ENCODE measurements around the gene FKBP11.
A peak's percentile ranks its signal among the peaks of the same experiment; 100 is the strongest.

FKBP11 gene

DNA sequence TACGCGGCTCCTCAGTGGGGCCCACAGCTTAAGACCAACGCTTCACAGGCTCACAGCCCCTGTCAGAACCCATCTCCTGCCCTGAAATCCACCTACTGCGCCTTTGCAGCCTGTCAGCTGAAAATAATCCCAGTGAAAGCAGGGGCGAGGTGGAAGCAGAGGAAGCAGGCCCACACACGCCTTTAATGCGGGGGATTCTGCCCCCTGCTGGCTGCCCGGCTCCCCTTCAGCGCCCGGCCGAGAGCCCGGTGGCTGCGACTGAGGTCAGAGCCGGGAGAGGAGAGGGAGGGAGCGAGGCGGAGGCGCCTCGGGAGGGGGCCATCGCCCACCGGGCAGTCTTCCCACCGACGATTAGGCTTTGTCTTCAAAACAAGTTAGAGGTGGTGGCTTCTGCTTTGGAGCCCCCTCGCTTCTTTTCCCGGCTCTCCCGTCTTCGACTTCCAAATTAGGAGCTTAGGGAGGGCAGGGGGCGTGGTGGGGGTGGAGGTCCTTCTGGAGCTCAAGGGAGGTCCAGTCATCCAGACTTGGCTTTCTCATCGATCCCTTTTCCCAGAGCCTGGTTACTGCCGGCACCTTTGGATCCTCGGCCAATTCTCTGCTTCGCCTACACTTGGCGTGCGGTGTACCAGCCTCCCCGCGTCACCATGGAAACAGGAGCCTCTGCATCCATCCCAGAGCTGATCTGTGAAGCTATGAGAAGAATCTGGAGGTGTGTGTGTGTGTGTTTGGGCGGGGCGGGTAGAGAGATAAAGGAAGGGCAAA, 34.5 kb downstream of the FKBP11 start:
- no peaks in the 10 kb centered on the region for H3K4me1 ChIP-seq
- no peaks in the 10 kb centered on the region for H3K79me2 ChIP-seq
- H3K36me3 ChIP-seq (ENCODE audit: control insufficient read depth, insufficient read depth, low read length) = no peaks in the 10 kb centered on the region
- H3K4me2 ChIP-seq (ENCODE audit: low read length) = peak overlapping the region; percentile 62
- no peak overlapping the region for H3K9ac ChIP-seq
- TF ChIP-seq, protein P1, sequence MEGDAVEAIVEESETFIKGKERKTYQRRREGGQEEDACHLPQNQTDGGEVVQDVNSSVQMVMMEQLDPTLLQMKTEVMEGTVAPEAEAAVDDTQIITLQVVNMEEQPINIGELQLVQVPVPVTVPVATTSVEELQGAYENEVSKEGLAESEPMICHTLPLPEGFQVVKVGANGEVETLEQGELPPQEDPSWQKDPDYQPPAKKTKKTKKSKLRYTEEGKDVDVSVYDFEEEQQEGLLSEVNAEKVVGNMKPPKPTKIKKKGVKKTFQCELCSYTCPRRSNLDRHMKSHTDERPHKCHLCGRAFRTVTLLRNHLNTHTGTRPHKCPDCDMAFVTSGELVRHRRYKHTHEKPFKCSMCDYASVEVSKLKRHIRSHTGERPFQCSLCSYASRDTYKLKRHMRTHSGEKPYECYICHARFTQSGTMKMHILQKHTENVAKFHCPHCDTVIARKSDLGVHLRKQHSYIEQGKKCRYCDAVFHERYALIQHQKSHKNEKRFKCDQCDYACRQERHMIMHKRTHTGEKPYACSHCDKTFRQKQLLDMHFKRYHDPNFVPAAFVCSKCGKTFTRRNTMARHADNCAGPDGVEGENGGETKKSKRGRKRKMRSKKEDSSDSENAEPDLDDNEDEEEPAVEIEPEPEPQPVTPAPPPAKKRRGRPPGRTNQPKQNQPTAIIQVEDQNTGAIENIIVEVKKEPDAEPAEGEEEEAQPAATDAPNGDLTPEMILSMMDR (IDR thresholded peaks at IDR 0.05) = peak; percentile 95
- H2AFZ ChIP-seq = peak overlapping the region; percentile 36
- H3K9me3 ChIP-seq (ENCODE audit: control insufficient read depth, low read length) = no peaks in the 10 kb centered on the region
- H3K27me3 ChIP-seq (ENCODE audit: control insufficient read depth, insufficient read depth, low read length) = no peaks in the 10 kb centered on the region
- H3K4me3 ChIP-seq (ENCODE audit: low read depth, low read length) = no peak overlapping the region
- no peak overlapping the region for H3K27ac ChIP-seq

GRCh38 chr12:48889679-48890078, 35.6 kb downstream of the FKBP11 start:
- Histone ChIP-seq H3K27me3 (ENCODE audit: control insufficient read depth, insufficient read depth, low read length) (no peaks in the 10 kb centered on the region), H2AFZ (no peak overlapping the region), H3K9me3 (ENCODE audit: control insufficient read depth, low read length) (no peaks in the 10 kb centered on the region), H3K36me3 (ENCODE audit: control insufficient read depth, insufficient read depth, low read length) (no peaks in the 10 kb centered on the region), H3K4me2 (ENCODE audit: low read length) (no peak overlapping the region), H3K4me1 (no peaks in the 10 kb centered on the region), H3K4me3 (ENCODE audit: low read depth, low read length) (no peak overlapping the region), H3K27ac (no peak overlapping the region), H3K79me2 (no peaks in the 10 kb centered on the region), H3K9ac (no peak overlapping the region)
- TF ChIP-seq, protein P1 (IDR thresholded peaks at IDR 0.05) = no peak

DNA sequence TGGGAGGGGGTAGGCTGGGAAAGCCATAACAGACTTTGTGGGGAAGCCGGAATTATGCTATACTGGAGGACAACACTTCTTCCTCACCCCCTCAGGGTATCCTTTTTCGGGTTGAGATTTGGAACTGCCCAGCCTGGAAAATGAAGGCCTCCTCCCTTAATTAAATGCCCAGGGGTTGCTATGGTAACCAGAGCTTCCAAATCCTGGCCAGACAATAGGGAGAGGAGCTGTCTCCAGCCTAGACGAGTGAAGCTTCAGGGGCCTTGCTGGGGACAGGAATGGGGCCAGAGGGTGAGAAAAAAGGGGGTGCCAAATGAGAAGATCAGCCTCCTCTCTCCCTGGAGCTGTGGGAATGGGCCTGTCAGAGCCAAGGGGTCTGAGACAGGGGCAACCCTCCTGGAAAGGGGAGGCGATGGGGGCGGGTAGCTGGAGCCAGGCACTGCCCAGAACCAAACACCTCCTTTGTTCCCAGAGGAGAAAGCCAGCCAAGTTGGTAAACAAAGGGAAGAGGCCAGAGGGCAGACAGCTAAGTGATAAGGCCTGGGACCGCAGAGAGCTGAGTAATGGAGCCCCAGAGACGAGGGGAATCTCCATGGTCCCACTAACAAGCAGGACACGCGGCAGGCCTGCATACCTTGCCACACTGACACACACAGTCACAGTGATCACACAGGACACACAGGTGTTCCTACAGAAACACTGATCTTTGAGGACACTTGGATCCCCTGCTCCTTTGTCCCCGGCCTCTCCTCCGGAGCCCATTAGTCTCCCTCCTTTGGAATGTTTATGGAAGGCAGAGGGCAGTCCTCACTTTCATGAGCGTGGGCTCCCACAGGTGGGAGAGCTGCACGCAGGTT, 41.8 kb downstream of the FKBP11 start:
- Histone ChIP-seq H2AFZ (no peak overlapping the region), H3K4me3 (ENCODE audit: low read depth, low read length) (no peak overlapping the region), H3K36me3 (ENCODE audit: control insufficient read depth, insufficient read depth, low read length) (no peaks in the 10 kb centered on the region), H3K4me1 (peaks cover 5% of the 10 kb centered on the region), H3K4me2 (ENCODE audit: low read length) (no peak overlapping the region), H3K27ac (peak overlapping the region; percentile 30), H3K9ac (no peak overlapping the region), H3K9me3 (ENCODE audit: control insufficient read depth, low read length) (no peaks in the 10 kb centered on the region), H3K27me3 (ENCODE audit: control insufficient read depth, insufficient read depth, low read length) (no peaks in the 10 kb centered on the region), H3K79me2 (no peaks in the 10 kb centered on the region)
- TF ChIP-seq, protein P1 (IDR thresholded peaks at IDR 0.05) = no peak

GRCh38 chr12:48882972-48883304, 42.4 kb downstream of the FKBP11 start:
- TF ChIP-seq, protein P1 (IDR thresholded peaks at IDR 0.05) = no peak
- Histone ChIP-seq H3K4me1 (peaks cover 5% of the 10 kb centered on the region), H2AFZ (no peak overlapping the region), H3K4me3 (ENCODE audit: low read depth, low read length) (no peak overlapping the region), H3K27ac (peak overlapping the region; percentile 30), H3K4me2 (ENCODE audit: low read length) (no peak overlapping the region), H3K79me2 (no peaks in the 10 kb centered on the region), H3K9me3 (ENCODE audit: control insufficient read depth, low read length) (no peaks in the 10 kb centered on the region), H3K9ac (no peak overlapping the region), H3K36me3 (ENCODE audit: control insufficient read depth, insufficient read depth, low read length) (no peaks in the 10 kb centered on the region), H3K27me3 (ENCODE audit: control insufficient read depth, insufficient read depth, low read length) (no peaks in the 10 kb centered on the region)

Measured in parathyroid adenoma (tissue), 2 donors.